ENCODE results near the gene NOL9.

GRCh38 chr1:6498576-6499111 lies 55.7 kb downstream of the NOL9 start:
- TF ChIP-seq EP300 (IDR thresholded peaks at IDR 0.05) (no peak), POLR2A (IDR thresholded peaks at IDR 0.05) (no peak)
